NCI-H82 treated with DMSO at 0.1 percent for 48 hours (cell line): ENCODE measurements around the gene RTKN2.
"Not testable (repeated sequence)": the region's sequence is repeated elsewhere in the genome, so short reads cannot be mapped to it uniquely, and the experiment has no call there.

Source experiments
- DNase-seq: peaks from one replicate; lab custom pipeline; 2025; ENCODE audit not compliant: unreplicated experiment; lab: John Stamatoyannopoulos, UW

Gene RTKN2

GRCh38 chr10:62259456-62259855, 9.2 kb downstream of the RTKN2 start:
- no peak for DNase-seq

GRCh38 chr10:62258926-62259325, 9.7 kb downstream of the RTKN2 start:
- DNase-seq, result no peak

GRCh38 chr10:62253704-62254103, 14.9 kb downstream of the RTKN2 start:
- no peak for DNase-seq

GRCh38 chr10:62252051-62252450, 16.6 kb downstream of the RTKN2 start:
- DNase-seq, result no peak

GRCh38 chr10:62250594-62251198, 17.9 kb downstream of the RTKN2 start:
- DNase-seq, result no peak

GRCh38 chr10:62249957-62250356, 18.7 kb downstream of the RTKN2 start:
- no peak for DNase-seq

- no peak for DNase-seq
Observed at GRCh38 chr10:62248465-62248864, 20.2 kb downstream of the RTKN2 start.

GRCh38 chr10:62244785-62245467, 23.7 kb downstream of the RTKN2 start:
- DNase-seq, result peak; percentile 31

GRCh38 chr10:62244088-62244487, 24.6 kb downstream of the RTKN2 start:
- DNase-seq, result no peak

GRCh38 chr10:62243647-62243997, 25.0 kb downstream of the RTKN2 start:
- DNase-seq, result no peak

- not testable (repeated sequence) for DNase-seq
Observed at GRCh38 chr10:62242965-62243646, 25.5 kb downstream of the RTKN2 start.

- not testable (repeated sequence) for DNase-seq
Observed at GRCh38 chr10:62241521-62241920, 27.1 kb downstream of the RTKN2 start.

GRCh38 chr10:62239994-62240393, 28.6 kb downstream of the RTKN2 start:
- no peak for DNase-seq

GRCh38 chr10:62238880-62239279, 29.8 kb downstream of the RTKN2 start:
- no peak for DNase-seq

GRCh38 chr10:62237966-62238365, 30.7 kb downstream of the RTKN2 start:
- DNase-seq, result no peak

- DNase-seq, result no peak
Observed at GRCh38 chr10:62237506-62237905, 31.1 kb downstream of the RTKN2 start.

GRCh38 chr10:62234077-62234605, 34.5 kb downstream of the RTKN2 start:
- DNase-seq, result no peak

GRCh38 chr10:62233356-62234076, 35.1 kb downstream of the RTKN2 start:
- DNase-seq, result no peak

GRCh38 chr10:62231805-62232204, 36.8 kb downstream of the RTKN2 start:
- DNase-seq, result no peak

- DNase-seq, result no peak
Observed at GRCh38 chr10:62231371-62231770, 37.3 kb downstream of the RTKN2 start.

- DNase-seq, result no peak
Observed at GRCh38 chr10:62230344-62231121, 38.1 kb downstream of the RTKN2 start.
